Heart left ventricle (tissue), 13 donors: ENCODE data around the gene MTFP1.

ENCODE experiments used
- CTCF ChIP-seq, 12 donors: fragments of 200-600 bp; sonication (generic) in 4 of 12; IDR thresholded peaks; one replicate each; pipeline versions ENCODE4 v1.5.0 to v1.8.0; 2018 to 2022; ENCODE audit warnings: antibody characterized with exemption in 12 of 12, mild to moderate bottlenecking in 5 of 12
- POLR2A ChIP-seq, 2 donors: fragments of 450-650 bp; IDR thresholded peaks; one replicate each; pipeline ENCODE4 v1.6.1; 2017; ENCODE audit warnings: antibody characterized with exemption in 2 of 2, mild to moderate bottlenecking in 2 of 2, moderate library complexity in 2 of 2
- donor health status: ischemic (EF 13 %, LVEDD 7.1; RV severe dilation, severe dysfunction).
- donor health status: DM: no; HTN: yes; CAD: no.
- donor health status: DM: no; HTN: no; CAD: no.
- donor health status: ischemic (EF 25% LVEDD 6.9; RV normal size, moderate dysfunction).
- donor health status: ischemic (EF 25% LVEDD 5.7; RV mildly dilated, moderate dysfunction).
- donor health status: ischemic (EF 35%, LVEDD 5.7; RV mildly dilated, moderate dysfunction).
- donor health status: nonischemic (EF 11% LVEDD 7.7; RV severe dilation, severe dysfunction).
- donor health status: DM: yes; HTN: yes; CAD: no.
- donor health status: PGD.
- donor health status: ischemic (EF 29% LVEDD 5.4; RV normal size, mild dysfunction).
- donor health status: nonischemic (EF 23%, LVEDD 6.1; RV moderate dilation, normal function).

- no peak for TF ChIP-seq CTCF (IDR thresholded peaks at IDR 0.05)
- TF ChIP-seq POLR2A (IDR thresholded peaks at IDR 0.05): no peak
These were observed 13.7 kb downstream of the MTFP1 start for GRCh38 chr22:30439226-30439625.
